OCI-LY7 (cell line): ENCODE results near the gene IZUMO4. TPM values are rescaled to one million over a fixed set of nuclear protein-coding genes. Genes with fewer than 3 reads are reported as not detected.

Source experiments
- BruUV-seq: library from RNA; stranded (reverse); fragments of 400-500 nt; replicated peaks from 2 replicates; lab custom pipeline; 2021; lab: Mats Ljungman, UMichigan
- CTCF ChIA-PET: fragments of 300-600 bp; sonication (Branson Sonifier 250); formaldehyde crosslinking; loops from one replicate; lab custom pipeline; 2022; ENCODE audit warnings: antibody characterized with exemption; ENCODE audit not compliant: unreplicated experiment; lab: Charles Lee
- POLR2A ChIA-PET: fragments of 300-600 bp; sonication (Branson Sonifier 250); formaldehyde crosslinking; loops from one replicate; lab custom pipeline; 2022; ENCODE audit warnings: antibody characterized with exemption; lab: Charles Lee
- DNase-seq: peaks from one replicate; pipeline ENCODE4 v3.0.0-alpha.2; 2015; ENCODE audit warnings: low spot score
- H2AFZ ChIP-seq: fragments of 200-600 bp; sonication (generic), shearing (Covaris generic); 2 replicates; pipeline ENCODE4 v1.6.1; 2014; ENCODE audit warnings: mild to moderate bottlenecking, antibody characterized with exemption, low read length, moderate library complexity
- H3K27ac ChIP-seq: fragments of 200-600 bp; sonication (generic); 2 replicates; pipeline ENCODE4 v1.5.1; 2014; ENCODE audit warnings: mixed run types, low read depth, mild to moderate bottlenecking, moderate library complexity, low read length, inconsistent platforms; ENCODE audit not compliant: poor library complexity, severe bottlenecking
- H3K36me3 ChIP-seq: fragments of 200-600 bp; sonication (generic); 2 replicates; pipeline ENCODE4 v1.6.1; 2014; ENCODE audit warnings: mild to moderate bottlenecking, antibody characterized with exemption, low read length, moderate library complexity, mixed read lengths; ENCODE audit not compliant: insufficient read depth
- H3K4me1 ChIP-seq: fragments of 200-600 bp; sonication (generic); 2 replicates; pipeline ENCODE4 v1.5.1; 2014; ENCODE audit warnings: mild to moderate bottlenecking, low read length; ENCODE audit not compliant: insufficient read depth, poor library complexity, severe bottlenecking
- H3K4me2 ChIP-seq: fragments of 200-600 bp; sonication (generic); 2 replicates; pipeline ENCODE4 v1.6.1; 2014; ENCODE audit warnings: mild to moderate bottlenecking, low read length
- H3K4me3 ChIP-seq: fragments of 200-600 bp; sonication (generic); 2 replicates; pipeline ENCODE4 v1.5.1; 2014; ENCODE audit warnings: mild to moderate bottlenecking, low read depth, low read length; ENCODE audit not compliant: poor library complexity, severe bottlenecking
- H3K79me2 ChIP-seq: fragments of 200-600 bp; sonication (generic); 2 replicates; pipeline ENCODE4 v1.6.1; 2016; ENCODE audit warnings: low read depth, mild to moderate bottlenecking, low read length, moderate library complexity, mixed read lengths; ENCODE audit not compliant: insufficient read depth
- H3K9me2 ChIP-seq: fragments of 200-600 bp; sonication (generic); 2 replicates; pipeline ENCODE4 v1.6.1; 2016; ENCODE audit warnings: mild to moderate bottlenecking, low read length, mixed read lengths; ENCODE audit not compliant: insufficient read depth
- H3K9me3 ChIP-seq: fragments of 200-600 bp; sonication (generic); 2 replicates; pipeline ENCODE4 v1.6.1; 2014; ENCODE audit warnings: mild to moderate bottlenecking, mixed run types, low read length, mixed read lengths
- H4K20me1 ChIP-seq: fragments of 200-600 bp; sonication (generic); 2 replicates; pipeline ENCODE4 v1.6.1; 2014; ENCODE audit warnings: mild to moderate bottlenecking, antibody characterized with exemption, low read length, moderate library complexity, mixed read lengths; ENCODE audit not compliant: insufficient read depth
- CTCF ChIP-seq: fragments of 200-600 bp; sonication (generic); conservative IDR thresholded peaks from 2 replicates; pipeline ENCODE4 v1.5.1; 2014; ENCODE audit warnings: mild to moderate bottlenecking, antibody characterized with exemption, low read length, moderate library complexity, mixed read lengths
- EZH2phosphoT487 ChIP-seq: fragments of 200-600 bp; sonication (generic); IDR thresholded peaks from 2 replicates; pipeline ENCODE4 v1.6.1; 2018; ENCODE audit warnings: low read depth, borderline replicate concordance, mild to moderate bottlenecking, mixed run types, antibody characterized with exemption, low read length, moderate library complexity, mixed read lengths
- intact Hi-C: fragments of 100-400 bp; cut with micrococcal nuclease; formaldehyde crosslinking; loops from one replicate; pipeline ENCODE4 v1.10.0; 2022; ENCODE audit not compliant: unreplicated experiment
- total RNA-seq, 2 experiments: library from RNA; depleted of rRNA in 1 of 2; stranded (reverse); fragments of >200 nt in 1 of 2; shearing (Covaris generic) in 1 of 2; gene quantifications; 2 replicates each; pipeline ENCODE4 v1.2.3, GENCODE V29; 2014 to 2022

The IZUMO4 gene
- total RNA-seq, 2 experiments from 2014 or later = 7.3 to 12.9 TPM

- no peak for DNase-seq
- ChIA-PET CTCF (no interaction called here), POLR2A (interaction anchor here (1.6 kb wide), 1 partner anchor 11 kb away, joined by 4 read pairs; no protein-coding TSS in a partner anchor)
- Histone ChIP-seq H3K36me3 (no peaks in the 10 kb centered on the region), H3K9me3 (no peaks in the 10 kb centered on the region), H2AFZ (no peak overlapping the region; the same call in 1 of the 2 replicates), H3K27ac (peak overlapping the region; percentile 66), H3K4me3 (peak overlapping the region; percentile 80), H3K4me2 (peak overlapping the region; percentile 91), H3K4me1 (peaks cover 64% of the 10 kb centered on the region), H3K9me2 (no peaks in the 10 kb centered on the region), H3K79me2 (no peaks in the 10 kb centered on the region; the same call in 1 of the 2 replicates), H4K20me1 (no peaks in the 10 kb centered on the region)
- intact Hi-C loops = no loop called here
- TF ChIP-seq CTCF (no peak), EZH2phosphoT487 (no peak)
- BruUV-seq = no TSS peak
Measured at GRCh38 chr19:2062770-2063169, 33.9 kb upstream of the IZUMO4 start.

- H3K4me1 ChIP-seq = peaks cover 60% of the 10 kb centered on the region
- peak overlapping the region; percentile 18 for H3K4me3 ChIP-seq
- intact Hi-C loops = no loop called here
- ChIA-PET CTCF (no interaction called here), POLR2A (interaction anchor here (0.6 kb wide), 2 partner anchors 12 to 69 kb away, joined by 3 to 4 read pairs; no protein-coding TSS in a partner anchor)
- H4K20me1 ChIP-seq = no peaks in the 10 kb centered on the region
- no TSS peak for BruUV-seq
- no peaks in the 10 kb centered on the region; the same call in 1 of the 2 replicates for H3K79me2 ChIP-seq
- no peak for TF ChIP-seq EZH2phosphoT487
- no peak for TF ChIP-seq CTCF
- no peaks in the 10 kb centered on the region for H3K9me2 ChIP-seq
- DNase-seq = peak; percentile 58
- H2AFZ ChIP-seq = peak overlapping the region; percentile 79; the same call in 1 of the 2 replicates
- H3K9me3 ChIP-seq = no peaks in the 10 kb centered on the region
- peak overlapping the region; percentile 62 for H3K4me2 ChIP-seq
- peaks cover 5% of the 10 kb centered on the region; the same call in 1 of the 2 replicates for H3K36me3 ChIP-seq
- H3K27ac ChIP-seq = peak overlapping the region; percentile 59
Measured at GRCh38 chr19:2063824-2064223, 32.9 kb upstream of the IZUMO4 start.

GRCh38 chr19:2064395-2064787 lies 32.3 kb upstream of the IZUMO4 start:
- Histone ChIP-seq H3K79me2 (no peaks in the 10 kb centered on the region; the same call in 1 of the 2 replicates), H3K36me3 (peaks cover 11% of the 10 kb centered on the region), H3K4me2 (no peak overlapping the region), H3K27ac (peak overlapping the region; percentile 59), H3K4me3 (no peak overlapping the region), H3K9me2 (no peaks in the 10 kb centered on the region), H3K9me3 (no peaks in the 10 kb centered on the region), H3K4me1 (peaks cover 60% of the 10 kb centered on the region), H2AFZ (peak overlapping the region; percentile 79; the same call in 1 of the 2 replicates), H4K20me1 (no peaks in the 10 kb centered on the region)
- ChIA-PET POLR2A (interaction anchor here (0.6 kb wide), 1 partner anchor 12 kb away, joined by 4 read pairs; no protein-coding TSS in a partner anchor), CTCF (no interaction called here)
- BruUV-seq = no TSS peak
- intact Hi-C loops = no loop called here
- TF ChIP-seq EZH2phosphoT487 (no peak), CTCF (no peak)
- no peak for DNase-seq
